GM10248 (cell line): ENCODE results near the gene POU2F1.

Experiments used
- CTCF ChIA-PET: fragments of 300-600 bp; sonication (Branson Sonifier 250); formaldehyde crosslinking; extraction: SDS; loops from one replicate; lab custom pipeline; 2021; ENCODE audit warnings: antibody characterized with exemption; lab: Yijun Ruan, JAX
- POLR2A ChIA-PET: fragments of 350-650 bp; sonication (Branson Sonifier 250); formaldehyde crosslinking; extraction: SDS; loops from one replicate; lab custom pipeline; 2020; ENCODE audit warnings: antibody characterized with exemption; lab: Yijun Ruan, JAX
- DNase-seq: peaks from one replicate; pipeline ENCODE4 v3.0.0; 2012; ENCODE audit errors: extremely low spot score
- CTCF ChIP-seq: IDR thresholded peaks from 2 replicates; pipeline ENCODE4 v1.5.1; 2012; ENCODE audit warnings: mild to moderate bottlenecking, low read depth; ENCODE audit errors: extremely low read depth, missing control alignments, control extremely low read depth

Gene POU2F1

DNA sequence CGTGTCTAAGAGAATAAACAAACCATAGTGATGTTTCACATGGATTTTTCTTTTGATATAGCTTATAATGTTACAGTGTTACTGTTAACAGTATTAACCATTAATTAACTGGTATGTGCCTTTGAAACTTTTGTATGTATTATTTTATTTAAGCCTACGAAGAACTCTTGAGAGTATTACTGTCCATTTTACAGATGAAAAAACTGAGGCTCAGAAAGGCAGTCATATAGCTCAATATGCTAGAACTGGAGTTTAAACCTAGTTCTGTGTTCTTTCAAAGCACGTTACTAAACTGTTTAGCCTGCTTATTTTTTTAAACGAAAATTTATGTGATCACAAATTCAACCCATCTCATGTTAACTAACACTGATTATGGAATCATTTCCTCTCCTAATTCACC is 83.5 kb downstream of the POU2F1 start:
- CTCF ChIA-PET = interaction anchor here (1.1 to 2.8 kb wide), 3 partner anchors 14 to 36 kb away, joined by 3 to 13 read pairs (median 4); no protein-coding TSS in a partner anchor
- no peak for TF ChIP-seq CTCF
- POLR2A ChIA-PET = no interaction called here
- no peak for DNase-seq

DNA sequence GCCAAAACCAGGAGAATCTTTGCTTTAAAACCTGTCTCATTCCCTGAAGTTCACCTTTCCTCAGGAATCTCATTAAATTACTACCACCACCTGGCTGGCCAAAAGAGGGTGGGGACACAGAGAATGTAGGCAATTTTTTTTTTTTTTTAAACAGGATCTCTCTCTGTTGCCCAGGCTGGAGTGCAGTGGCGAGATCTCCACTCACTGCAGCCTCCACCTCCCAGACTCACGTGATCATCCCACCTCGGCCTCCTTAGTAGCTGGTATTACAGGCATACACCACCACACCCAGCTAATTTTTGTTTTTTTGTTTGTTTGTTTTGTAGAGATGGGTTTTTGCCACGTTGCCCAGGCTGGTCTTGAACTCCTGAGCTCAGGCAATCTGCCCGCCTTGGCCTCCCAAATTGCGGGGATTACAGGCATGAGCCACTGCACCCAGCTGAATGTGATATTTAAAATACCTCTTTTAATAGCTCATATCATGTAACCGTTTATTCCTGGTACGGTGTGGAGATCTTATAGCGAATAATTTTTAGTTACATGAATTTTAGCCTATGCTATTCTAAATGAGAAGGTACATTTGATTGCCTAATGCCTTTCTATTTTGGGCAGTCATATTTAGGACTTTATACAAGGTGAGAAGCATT is 84.5 kb downstream of the POU2F1 start:
- no peak for TF ChIP-seq CTCF
- ChIA-PET POLR2A (no interaction called here), CTCF (interaction anchor here (0.8 to 1.3 kb wide), 4 partner anchors 8 to 35 kb away, joined by 3 to 4 read pairs (median 3); no protein-coding TSS in a partner anchor)
- no peak for DNase-seq

GRCh38 chr1:167305706-167306277 is 85.1 kb downstream of the POU2F1 start:
- TF ChIP-seq CTCF = no peak
- ChIA-PET CTCF (interaction anchor here (0.8 to 1.3 kb wide), 3 partner anchors 8 to 13 kb away, joined by 3 read pairs; no protein-coding TSS in a partner anchor), POLR2A (no interaction called here)
- DNase-seq = no peak

- POLR2A ChIA-PET = no interaction called here
- CTCF ChIA-PET = interaction anchor here (0.6 to 2.3 kb wide), 5 partner anchors 8 to 90 kb away, joined by 3 to 7 read pairs (median 3); partner anchors contain the start of gene POU2F1
- no peak for TF ChIP-seq CTCF
- DNase-seq = no peak
These were observed 90.0 kb downstream of the POU2F1 start for GRCh38 chr1:167310732-167311131.

DNA sequence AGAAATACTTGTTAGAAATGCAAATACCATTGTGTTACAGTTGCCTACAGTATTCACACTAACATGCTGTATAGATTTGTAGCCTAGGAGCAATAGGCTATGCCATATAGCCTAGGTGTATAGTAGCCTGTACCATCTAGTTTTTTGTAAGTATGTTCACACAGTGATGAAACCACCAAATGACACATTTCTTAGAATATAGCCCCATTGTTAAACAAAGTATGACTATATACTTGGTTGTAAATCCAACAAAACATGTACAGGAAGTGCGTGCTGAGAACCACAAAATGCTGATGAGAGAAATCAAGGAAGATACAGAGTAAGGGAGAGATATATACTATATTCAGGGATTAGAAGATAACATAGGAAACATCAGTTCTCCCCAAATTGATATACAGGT is 92.2 kb downstream of the POU2F1 start:
- DNase-seq = no peak
- ChIA-PET CTCF (no interaction called here), POLR2A (no interaction called here)
- TF ChIP-seq CTCF = no peak

DNA sequence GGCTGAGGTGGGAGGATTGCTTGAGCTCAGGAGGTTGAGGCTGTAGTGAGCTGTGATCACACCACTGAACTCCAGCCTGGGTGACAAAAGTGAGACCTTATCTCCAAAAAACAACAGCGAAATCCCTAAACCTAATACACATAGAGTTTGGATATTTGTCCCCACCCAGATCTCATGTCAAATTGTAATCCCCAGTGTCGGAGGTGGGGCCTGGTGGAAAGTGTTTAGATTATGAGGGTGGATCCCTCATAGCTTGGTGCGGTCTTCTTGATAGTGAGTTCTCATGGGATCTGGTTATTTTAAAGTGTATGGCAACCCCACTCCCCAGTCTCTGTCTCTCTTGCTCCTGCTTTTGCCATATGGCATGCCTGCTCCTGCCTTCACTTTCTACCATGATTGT is 94.0 kb downstream of the POU2F1 start:
- no peak for DNase-seq
- CTCF ChIA-PET = interaction anchor here (0.8 to 1.4 kb wide), 2 partner anchors 9 to 12 kb away, joined by 3 read pairs; no protein-coding TSS in a partner anchor
- TF ChIP-seq CTCF = no peak
- POLR2A ChIA-PET = no interaction called here
